Neural progenitor cell (in vitro differentiated cells): ENCODE results near the gene MTCL1.

Experiments
- CTCF ChIP-seq: fragments of 200-600 bp; sonication (generic); IDR thresholded peaks from 2 replicates; pipeline ENCODE4 v1.5.1; 2017; ENCODE audit warnings: antibody characterized with exemption, mild to moderate bottlenecking
- EZH2 ChIP-seq: fragments of 200-600 bp; sonication (generic); IDR thresholded peaks from 2 replicates; pipeline ENCODE4 v1.6.1; 2017; ENCODE audit warnings: antibody characterized with exemption, mild to moderate bottlenecking, moderate library complexity

DNA sequence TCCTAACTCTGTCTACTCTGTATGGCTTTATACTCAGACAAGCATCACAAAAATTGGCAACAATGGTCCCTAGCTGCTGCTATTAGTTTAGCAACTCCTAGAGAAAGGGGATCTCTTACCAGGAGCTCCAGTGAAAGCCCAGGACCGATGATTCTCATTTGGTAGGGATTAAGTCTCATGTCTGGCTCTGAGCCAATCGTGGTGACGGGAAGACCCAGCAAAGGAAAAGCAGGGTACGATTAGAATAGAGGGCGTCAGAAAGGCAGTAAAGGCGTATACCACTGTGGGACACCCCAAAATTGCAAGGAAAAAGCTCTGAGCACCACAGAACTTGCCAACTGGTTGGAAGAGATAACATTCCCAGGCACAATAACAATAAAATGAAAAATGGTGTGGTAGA, 129.5 kb downstream of the MTCL1 start:
- TF ChIP-seq EZH2: no peak
- TF ChIP-seq CTCF: no peak
